HepG2 (cell line): Measurements from ENCODE around the gene NDE1. TPM values are rescaled to one million over a fixed set of nuclear protein-coding genes. Genes with fewer than 3 reads are reported as not detected.

ENCODE experiments used
- ARID3A ChIP-seq: IDR thresholded peaks from 2 replicates; pipeline ENCODE4 v1.6.1; 2012; ENCODE audit warnings: low read depth, low read length, improper control_type of control experiment
- ARID5B ChIP-seq: IDR thresholded peaks from 2 replicates; pipeline ENCODE4 v1.4.0; 2020; ENCODE audit warnings: mild to moderate bottlenecking, missing genetic modification reagents
- CBX5 ChIP-seq: sonication (generic); formaldehyde crosslinking; IDR thresholded peaks from 2 replicates; pipeline ENCODE4 v1.4.0; 2020; ENCODE audit warnings: missing genetic modification reagents, borderline replicate concordance
- CREB1 ChIP-seq, 2 experiments: fragments of 450-650 bp in 1 of 2; IDR thresholded peaks; 2 replicates each; pipeline ENCODE4 v1.6.1; 2016 to 2017; ENCODE audit warnings: control low read depth in 1 of 2, mild to moderate bottlenecking in 1 of 2, missing compliant biosample characterization in 1 of 2, missing genetic modification characterization in 1 of 2
- CSRNP1 ChIP-seq: sonication (generic); formaldehyde crosslinking; IDR thresholded peaks from 2 replicates; pipeline ENCODE4 v1.8.1; 2023; ENCODE audit warnings: mild to moderate bottlenecking, missing genetic modification reagents
- E2F2 ChIP-seq: sonication (generic); formaldehyde crosslinking; IDR thresholded peaks from 2 replicates; pipeline ENCODE4 v1.4.0; 2020; ENCODE audit warnings: missing genetic modification reagents, borderline replicate concordance
- E2F5 ChIP-seq: sonication (generic); formaldehyde crosslinking; conservative IDR thresholded peaks from 2 replicates; pipeline ENCODE4 v1.4.0; 2020; ENCODE audit warnings: missing genetic modification reagents
- HCFC1 ChIP-seq: fragments of 150-350 bp; IDR thresholded peaks from 2 replicates; pipeline ENCODE4 v1.6.1; 2014; ENCODE audit warnings: low read depth, low read length
- JARID2 ChIP-seq: sonication (generic); formaldehyde crosslinking; IDR thresholded peaks from 2 replicates; pipeline ENCODE4 v1.8.1; 2023; ENCODE audit warnings: missing genetic modification reagents, inconsistent platforms; ENCODE audit not compliant: insufficient replicate concordance
- MBD4 ChIP-seq: IDR thresholded peaks from 2 replicates; pipeline ENCODE4 v1.6.1; 2012; ENCODE audit warnings: low read length, inconsistent platforms, borderline replicate concordance
- MED1 ChIP-seq: sonication (generic); formaldehyde crosslinking; IDR thresholded peaks from 2 replicates; pipeline ENCODE4 v1.4.0; 2020; ENCODE audit warnings: missing genetic modification reagents
- MLLT10 ChIP-seq: sonication (generic); formaldehyde crosslinking; IDR thresholded peaks from 2 replicates; pipeline ENCODE4 v1.4.0; 2020; ENCODE audit warnings: missing genetic modification reagents
- NFATC3 ChIP-seq: sonication (generic); formaldehyde crosslinking; IDR thresholded peaks from 2 replicates; pipeline ENCODE4 v1.5.1; 2020; ENCODE audit warnings: mild to moderate bottlenecking, missing genetic modification reagents
- NR2F1 ChIP-seq, 2 experiments: fragments of 450-650 bp in 1 of 2; formaldehyde crosslinking in 1 of 2; IDR thresholded peaks; 2 replicates each; pipeline versions ENCODE4 v1.5.0 to v1.6.1; 2016 to 2020; ENCODE audit warnings: mild to moderate bottlenecking in 1 of 2, missing compliant biosample characterization in 1 of 2, missing genetic modification reagents in 1 of 2, moderate library complexity in 1 of 2
- SAP130 ChIP-seq: IDR thresholded peaks from 2 replicates; pipeline ENCODE4 v1.6.1; 2016; ENCODE audit warnings: low read depth
- SNRNP70 ChIP-seq: fragments of 200-400 bp; formaldehyde crosslinking; IDR thresholded peaks from 2 replicates; pipeline ENCODE4 v1.6.1; 2017; ENCODE audit warnings: mild to moderate bottlenecking, low read depth, low read length, moderate library complexity
- ZBTB1 ChIP-seq: sonication (generic); formaldehyde crosslinking; IDR thresholded peaks from 2 replicates; pipeline ENCODE4 v1.4.0; 2020; ENCODE audit warnings: missing genetic modification reagents, borderline replicate concordance
- ZBTB8A ChIP-seq: sonication (generic); formaldehyde crosslinking; IDR thresholded peaks from 2 replicates; pipeline ENCODE4 v1.4.0; 2020; ENCODE audit warnings: mild to moderate bottlenecking, low read depth, missing genetic modification reagents, borderline replicate concordance
- ZC3H4 ChIP-seq: sonication (generic); formaldehyde crosslinking; IDR thresholded peaks from 2 replicates; pipeline ENCODE4 v1.4.0; 2020; ENCODE audit warnings: missing genetic modification reagents, borderline replicate concordance
- ZNF224 ChIP-seq: sonication (generic); formaldehyde crosslinking; IDR thresholded peaks from 2 replicates; pipeline ENCODE4 v1.5.0; 2020; ENCODE audit warnings: mild to moderate bottlenecking, missing genetic modification reagents
- ZNF256 ChIP-seq: sonication (generic); formaldehyde crosslinking; conservative IDR thresholded peaks from 2 replicates; pipeline ENCODE4 v1.4.0; 2020; ENCODE audit warnings: missing genetic modification reagents
- polyA plus RNA-seq, 8 experiments: library from polyadenylated mRNA; depleted of rRNA in 3 of 8; stranded (reverse) in 7 of 8; unstranded in 1 of 8; fragments of >200 nt; fragmentation: Illumina TruSeq in 4 of 8; extraction: Trizol in 4 of 8; gene quantifications; 2 replicates each; pipeline versions ENCODE4 v1.2.1 to v1.2.3, GENCODE V29; 2011 to 2016; ENCODE audit warnings: low read depth in 4 of 8, missing spikeins in 1 of 8, mixed read lengths in 1 of 8; ENCODE audit not compliant: insufficient read depth in 1 of 8
- total RNA-seq, 5 experiments: library from RNA; depleted of rRNA; stranded (reverse); fragments of >200 nt; fragmentation: Illumina TruSeq; extraction: Trizol; gene quantifications; 2 replicates each; pipeline ENCODE4 v1.2.3, GENCODE V29; 2016; ENCODE audit warnings: low read depth in 1 of 5

NDE1 gene
- total and polyA plus RNA-seq, 2 of the 13 experiments (the other 11 are each of a cell fraction or from before 2014, with no cell fraction given) = 40.9 to 72.5 TPM

- TF ChIP-seq ARID3A = peak; percentile 77
- TF ChIP-seq ARID5B = peak; percentile 65
- 0 out of 2 replicates have a peak, but pooled peaks have one; percentile 42 for TF ChIP-seq MED1 (CRISPR knock-in tag)
- TF ChIP-seq SNRNP70 = no peak
- no peak for TF ChIP-seq ZBTB8A (CRISPR knock-in tag)
- TF ChIP-seq JARID2 (CRISPR knock-in tag) = no peak
- TF ChIP-seq ZNF256 = no peak
- TF ChIP-seq CSRNP1 = no peak
- no peak for TF ChIP-seq MLLT10 (CRISPR knock-in tag)
- TF ChIP-seq E2F5 = no peak
- peak; percentile 79 for TF ChIP-seq SAP130 (CRISPR knock-in tag)
- TF ChIP-seq CBX5 (CRISPR knock-in tag) = peak; percentile 68; the same call in 1 of the 2 replicates
- TF ChIP-seq ZC3H4 (CRISPR knock-in tag) = no peak
- no peak for TF ChIP-seq ZBTB1
- TF ChIP-seq MBD4 = no peak
- TF ChIP-seq CREB1 (IDR thresholded peaks at IDR 0.05) = peak; percentile 25; the same call in 1 of the 2 replicates
- no peak for TF ChIP-seq CREB1 (CRISPR knock-in tag; IDR thresholded peaks at IDR 0.05)
- no peak for TF ChIP-seq E2F2 (CRISPR knock-in tag)
- TF ChIP-seq NFATC3 = no peak
- TF ChIP-seq NR2F1 (CRISPR knock-in tag; IDR thresholded peaks at IDR 0.05) = peak in 1 of 2 experiments; percentile 22; a peak in 1 of 4 replicates
- TF ChIP-seq HCFC1 = no peak
- no peak for TF ChIP-seq ZNF224 (CRISPR knock-in tag)
These were observed 32.1 kb downstream of the NDE1 start (continued) for GRCh38 chr16:15682105-15682570.
